NCI-H526 treated with DMSO at 0.1 percent for 48 hours (cell line): ENCODE measurements around the gene DHX15.

Source experiments
- DNase-seq: peaks from one replicate; lab custom pipeline; 2025; lab: John Stamatoyannopoulos, UW

Gene DHX15

GRCh38 chr4:24582235-24582832 lies 2.0 kb downstream of the DHX15 start:
- no peak for DNase-seq

GRCh38 chr4:24578364-24578763 lies 6.0 kb downstream of the DHX15 start:
- no peak for DNase-seq

GRCh38 chr4:24576276-24576675 lies 8.1 kb downstream of the DHX15 start:
- DNase-seq, result no peak

GRCh38 chr4:24574236-24574635 lies 10.1 kb downstream of the DHX15 start:
- no peak for DNase-seq

- no peak for DNase-seq
Observed at GRCh38 chr4:24573582-24573981, 10.8 kb downstream of the DHX15 start.

GRCh38 chr4:24570574-24571236 lies 13.6 kb downstream of the DHX15 start:
- DNase-seq, result no peak

- no peak for DNase-seq
Observed at GRCh38 chr4:24570172-24570571, 14.2 kb downstream of the DHX15 start.

- no peak for DNase-seq
Observed at GRCh38 chr4:24569662-24570061, 14.7 kb downstream of the DHX15 start.

GRCh38 chr4:24568425-24568824 lies 15.9 kb downstream of the DHX15 start:
- DNase-seq, result no peak

GRCh38 chr4:24565054-24565453 lies 19.3 kb downstream of the DHX15 start:
- no peak for DNase-seq

- no peak for DNase-seq
Observed at GRCh38 chr4:24564488-24564887, 19.9 kb downstream of the DHX15 start.

- no peak for DNase-seq
Observed at GRCh38 chr4:24561438-24562139, 22.8 kb downstream of the DHX15 start.

- DNase-seq, result no peak
Observed at GRCh38 chr4:24560868-24561368, 23.4 kb downstream of the DHX15 start.

GRCh38 chr4:24559889-24560288 lies 24.5 kb downstream of the DHX15 start:
- DNase-seq, result no peak

- no peak for DNase-seq
Observed at GRCh38 chr4:24559032-24559821, 25.1 kb downstream of the DHX15 start.

GRCh38 chr4:24557026-24558025 lies 27.0 kb downstream of the DHX15 start:
- no peak for DNase-seq

GRCh38 chr4:24551492-24552289 lies 32.7 kb downstream of the DHX15 start:
- no peak for DNase-seq

GRCh38 chr4:24550441-24551175 lies 33.7 kb downstream of the DHX15 start:
- no peak for DNase-seq

GRCh38 chr4:24547979-24548378 lies 36.4 kb downstream of the DHX15 start:
- DNase-seq, result no peak
